ENCODE data around the gene MED28.

MED28 gene

GRCh38 chr4:17665852-17666251 is 51.4 kb downstream of the MED28 start:
- DNase-seq (ENCODE audit: low read depth in 2 of 2), result no peak

GRCh38 chr4:17667253-17667652 is 52.8 kb downstream of the MED28 start:
- DNase-seq (ENCODE audit: low read depth in 2 of 2), result no peak

- no peak for DNase-seq (ENCODE audit: low read depth in 2 of 2)
Measured at GRCh38 chr4:17667653-17668201, 53.3 kb downstream of the MED28 start.

- no peak for DNase-seq (ENCODE audit: low read depth in 2 of 2)
Measured at GRCh38 chr4:17670423-17670822, 56.0 kb downstream of the MED28 start.

GRCh38 chr4:17680559-17681280 is 66.3 kb downstream of the MED28 start:
- DNase-seq (ENCODE audit: low read depth in 2 of 2), result no peak

GRCh38 chr4:17681281-17682221 is 67.1 kb downstream of the MED28 start:
- DNase-seq (ENCODE audit: low read depth in 2 of 2), result no peak

GRCh38 chr4:17682222-17682566 is 67.8 kb downstream of the MED28 start:
- no peak for DNase-seq (ENCODE audit: low read depth in 2 of 2)
